SK-N-SH treated with all-trans-retinoic acid at 6 μM for 48 hours (cell line): ENCODE measurements around the gene CNTN4.

Experiments
- ATAC-seq: fragments of 200-7000 bp; cut with Tn5 transposase; 3 replicates; pipeline ENCODE4 v1.9.1; 2020; ENCODE audit warnings: mild to moderate bottlenecking, moderate library complexity
- ARNTL ChIP-seq: fragments of 450-650 bp; formaldehyde crosslinking; IDR thresholded peaks from 2 replicates; pipeline ENCODE4 v1.5.0; 2020; ENCODE audit warnings: low read depth, mild to moderate bottlenecking, moderate library complexity, borderline replicate concordance
- BACH2 ChIP-seq: fragments of 250-450 bp; sonication (Bioruptor Pico); IDR thresholded peaks from 2 replicates; pipeline ENCODE4 v1.9.0; 2021; ENCODE audit warnings: mild to moderate bottlenecking, borderline replicate concordance
- CSDC2 ChIP-seq: fragments of 250-450 bp; sonication (Bioruptor Pico); IDR thresholded peaks from 2 replicates; pipeline ENCODE4 v1.5.0; 2020; ENCODE audit warnings: mild to moderate bottlenecking, moderate library complexity
- ESRRG ChIP-seq: fragments of 250-450 bp; sonication (Bioruptor Pico); IDR thresholded peaks from 2 replicates; pipeline ENCODE4 v1.6.1; 2021; ENCODE audit warnings: mild to moderate bottlenecking
- ISL1 ChIP-seq: fragments of 250-450 bp; sonication (Bioruptor Pico); IDR thresholded peaks from 2 replicates; pipeline ENCODE4 v2.1.2; 2022; ENCODE audit warnings: mild to moderate bottlenecking, moderate library complexity
- OSR1 ChIP-seq: fragments of 250-450 bp; sonication (Bioruptor Pico); IDR thresholded peaks from 2 replicates; pipeline ENCODE4 v1.8.0; 2022; ENCODE audit warnings: moderate library complexity, mild to moderate bottlenecking, inconsistent platforms
- PPARA ChIP-seq: fragments of 250-450 bp; sonication (Bioruptor Pico); IDR thresholded peaks from 2 replicates; pipeline ENCODE4 v1.5.0; 2020; ENCODE audit warnings: mild to moderate bottlenecking, borderline replicate concordance
- RARB ChIP-seq: fragments of 250-450 bp; sonication (Bioruptor Pico); IDR thresholded peaks from 2 replicates; pipeline ENCODE4 v1.8.0; 2021; ENCODE audit warnings: mild to moderate bottlenecking, moderate library complexity
- SNAI2 ChIP-seq: fragments of 250-450 bp; sonication (Bioruptor Pico); IDR thresholded peaks from 2 replicates; pipeline ENCODE4 v1.5.0; 2020; ENCODE audit warnings: mild to moderate bottlenecking, moderate library complexity
- TCF4 ChIP-seq: fragments of 250-450 bp; sonication (Bioruptor Pico); IDR thresholded peaks from 2 replicates; pipeline ENCODE4 v1.8.0; 2021; ENCODE audit warnings: mild to moderate bottlenecking, moderate library complexity, borderline replicate concordance
- TOX ChIP-seq: fragments of 250-450 bp; sonication (Bioruptor Pico); IDR thresholded peaks from 2 replicates; pipeline ENCODE4 v1.8.0; 2021; ENCODE audit warnings: mild to moderate bottlenecking, moderate library complexity, borderline replicate concordance
- ZC3H10 ChIP-seq: fragments of 250-450 bp; sonication (Bioruptor Pico); IDR thresholded peaks from 2 replicates; pipeline ENCODE4 v1.5.1; 2021; ENCODE audit warnings: mild to moderate bottlenecking, moderate library complexity
- ZFP3 ChIP-seq: fragments of 250-450 bp; sonication (Bioruptor Pico); IDR thresholded peaks from 2 replicates; pipeline ENCODE4 v1.5.0; 2020; ENCODE audit warnings: mild to moderate bottlenecking, moderate library complexity
- ZFP30 ChIP-seq: fragments of 450-650 bp; formaldehyde crosslinking; IDR thresholded peaks from 2 replicates; pipeline ENCODE4 v1.5.0; 2022; ENCODE audit warnings: mild to moderate bottlenecking, moderate library complexity
- ZNF8 ChIP-seq: fragments of 450-650 bp; formaldehyde crosslinking; IDR thresholded peaks from 2 replicates; pipeline ENCODE4 v1.5.0; 2020; ENCODE audit warnings: mild to moderate bottlenecking, moderate library complexity
- TF ChIP-seq, protein P1 (sequence below): fragments of 250-450 bp; sonication (Bioruptor Pico); IDR thresholded peaks from 2 replicates; pipeline ENCODE4 v1.8.0; 2020; ENCODE audit warnings: mild to moderate bottlenecking, moderate library complexity, borderline replicate concordance
- TF ChIP-seq, protein P2 (sequence below): fragments of 250-450 bp; sonication (Bioruptor Pico); IDR thresholded peaks from 2 replicates; pipeline ENCODE4 v1.5.0; 2020; ENCODE audit warnings: mild to moderate bottlenecking, moderate library complexity
- TF ChIP-seq, protein P3 (sequence below): fragments of 250-450 bp; sonication (Bioruptor Pico); IDR thresholded peaks from 2 replicates; pipeline ENCODE4 v1.5.1; 2021; ENCODE audit warnings: mild to moderate bottlenecking, moderate library complexity
- TF ChIP-seq, protein P4 (sequence below): fragments of 250-450 bp; sonication (Bioruptor Pico); IDR thresholded peaks from 2 replicates; pipeline ENCODE4 v1.5.1; 2020; ENCODE audit warnings: low read depth, mild to moderate bottlenecking, moderate library complexity

CNTN4 gene

DNA sequence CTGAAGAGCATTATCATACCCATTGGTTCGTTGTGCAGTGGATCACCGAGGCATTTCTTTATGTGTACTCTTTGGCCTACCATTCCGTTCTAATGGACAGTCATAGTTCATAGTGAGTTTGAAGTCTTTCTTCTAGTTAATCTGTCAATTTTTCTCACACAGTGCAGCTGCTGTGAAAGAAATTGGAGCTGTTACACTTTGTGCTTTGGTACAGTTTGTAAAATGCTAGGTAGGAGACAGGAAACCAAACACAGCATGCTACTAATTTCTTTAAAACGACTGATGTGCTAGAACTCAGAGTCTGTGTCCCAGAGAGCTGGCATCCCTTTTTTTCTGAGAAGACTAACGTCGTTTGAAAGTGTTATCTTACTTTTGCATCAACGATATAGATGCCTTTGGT, 218.9 kb downstream of the CNTN4 start:
- ATAC-seq, result no peak
- no peak for TF ChIP-seq ZC3H10 (CRISPR knock-in tag)
- TF ChIP-seq, all 23 proteins: peak for 0

DNA sequence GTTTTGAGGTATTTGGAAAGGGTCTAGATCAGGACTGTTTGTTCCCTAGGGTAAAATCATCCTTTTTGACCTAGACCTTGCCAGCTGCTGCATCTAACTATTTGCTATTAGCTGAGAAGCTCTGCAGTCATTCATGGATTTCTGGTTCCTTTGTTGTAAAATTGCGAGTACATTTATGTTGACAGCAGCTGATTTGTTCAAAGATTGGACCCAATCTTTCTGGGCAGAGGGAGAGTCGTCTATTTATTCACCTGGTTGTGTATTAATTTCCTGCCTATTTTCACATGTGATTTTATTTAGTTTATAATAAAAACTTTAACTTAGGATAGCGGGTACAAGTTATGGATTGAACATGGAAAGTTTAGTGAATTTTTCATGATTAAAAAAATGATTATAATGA, 236.3 kb downstream of the CNTN4 start:
- TF ChIP-seq ZC3H10 (CRISPR knock-in tag) (no peak), PPARA (CRISPR knock-in tag) (no peak), ZFP3 (CRISPR knock-in tag) (no peak), ESRRG (no peak)
- TF ChIP-seq, protein P1, sequence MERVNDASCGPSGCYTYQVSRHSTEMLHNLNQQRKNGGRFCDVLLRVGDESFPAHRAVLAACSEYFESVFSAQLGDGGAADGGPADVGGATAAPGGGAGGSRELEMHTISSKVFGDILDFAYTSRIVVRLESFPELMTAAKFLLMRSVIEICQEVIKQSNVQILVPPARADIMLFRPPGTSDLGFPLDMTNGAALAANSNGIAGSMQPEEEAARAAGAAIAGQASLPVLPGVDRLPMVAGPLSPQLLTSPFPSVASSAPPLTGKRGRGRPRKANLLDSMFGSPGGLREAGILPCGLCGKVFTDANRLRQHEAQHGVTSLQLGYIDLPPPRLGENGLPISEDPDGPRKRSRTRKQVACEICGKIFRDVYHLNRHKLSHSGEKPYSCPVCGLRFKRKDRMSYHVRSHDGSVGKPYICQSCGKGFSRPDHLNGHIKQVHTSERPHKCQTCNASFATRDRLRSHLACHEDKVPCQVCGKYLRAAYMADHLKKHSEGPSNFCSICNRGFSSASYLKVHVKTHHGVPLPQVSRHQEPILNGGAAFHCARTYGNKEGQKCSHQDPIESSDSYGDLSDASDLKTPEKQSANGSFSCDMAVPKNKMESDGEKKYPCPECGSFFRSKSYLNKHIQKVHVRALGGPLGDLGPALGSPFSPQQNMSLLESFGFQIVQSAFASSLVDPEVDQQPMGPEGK (CRISPR knock-in tag), result no peak
- ATAC-seq, result no peak

DNA sequence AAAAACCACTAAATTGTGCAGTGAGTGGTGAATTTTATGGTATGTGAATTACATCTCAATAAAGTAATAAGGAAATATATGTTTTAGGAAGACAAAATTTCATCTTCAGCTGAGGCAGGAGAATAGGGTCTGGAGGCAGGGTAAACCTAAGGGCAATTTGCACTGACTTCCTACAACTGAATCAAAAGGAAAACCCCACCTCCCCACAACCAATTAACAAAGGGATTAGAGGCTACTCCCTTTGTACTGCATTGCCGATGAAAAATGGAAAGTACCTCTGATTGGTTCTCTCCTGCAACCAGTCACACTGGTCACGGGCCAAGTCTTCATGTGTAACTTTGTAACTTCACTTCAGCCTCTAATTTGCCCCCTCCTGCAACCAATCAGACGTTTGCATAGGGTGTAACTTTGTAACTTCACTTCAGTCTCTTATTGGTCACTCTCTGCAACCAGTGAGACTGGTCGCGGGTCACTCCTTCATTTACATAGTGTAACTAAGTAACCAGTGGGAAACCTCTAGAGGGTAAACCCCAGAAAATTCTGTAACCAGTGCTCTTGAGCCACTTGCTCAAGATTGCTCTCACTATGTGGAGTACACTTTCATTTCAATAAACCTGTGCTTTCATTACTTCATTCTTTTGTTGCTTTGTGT, 244.5 kb downstream of the CNTN4 start:
- TF ChIP-seq RARB (CRISPR knock-in tag), result no peak
- no peak for TF ChIP-seq OSR1 (CRISPR knock-in tag)
- TF ChIP-seq ZFP30, result no peak
- no peak for TF ChIP-seq ZNF8 (CRISPR knock-in tag)
- TF ChIP-seq ESRRG, result no peak
- TF ChIP-seq BACH2 (CRISPR knock-in tag), result no peak
- TF ChIP-seq TOX, result no peak
- TF ChIP-seq CSDC2 (CRISPR knock-in tag), result no peak
- no peak for TF ChIP-seq ISL1 (CRISPR knock-in tag)
- TF ChIP-seq, protein P2, sequence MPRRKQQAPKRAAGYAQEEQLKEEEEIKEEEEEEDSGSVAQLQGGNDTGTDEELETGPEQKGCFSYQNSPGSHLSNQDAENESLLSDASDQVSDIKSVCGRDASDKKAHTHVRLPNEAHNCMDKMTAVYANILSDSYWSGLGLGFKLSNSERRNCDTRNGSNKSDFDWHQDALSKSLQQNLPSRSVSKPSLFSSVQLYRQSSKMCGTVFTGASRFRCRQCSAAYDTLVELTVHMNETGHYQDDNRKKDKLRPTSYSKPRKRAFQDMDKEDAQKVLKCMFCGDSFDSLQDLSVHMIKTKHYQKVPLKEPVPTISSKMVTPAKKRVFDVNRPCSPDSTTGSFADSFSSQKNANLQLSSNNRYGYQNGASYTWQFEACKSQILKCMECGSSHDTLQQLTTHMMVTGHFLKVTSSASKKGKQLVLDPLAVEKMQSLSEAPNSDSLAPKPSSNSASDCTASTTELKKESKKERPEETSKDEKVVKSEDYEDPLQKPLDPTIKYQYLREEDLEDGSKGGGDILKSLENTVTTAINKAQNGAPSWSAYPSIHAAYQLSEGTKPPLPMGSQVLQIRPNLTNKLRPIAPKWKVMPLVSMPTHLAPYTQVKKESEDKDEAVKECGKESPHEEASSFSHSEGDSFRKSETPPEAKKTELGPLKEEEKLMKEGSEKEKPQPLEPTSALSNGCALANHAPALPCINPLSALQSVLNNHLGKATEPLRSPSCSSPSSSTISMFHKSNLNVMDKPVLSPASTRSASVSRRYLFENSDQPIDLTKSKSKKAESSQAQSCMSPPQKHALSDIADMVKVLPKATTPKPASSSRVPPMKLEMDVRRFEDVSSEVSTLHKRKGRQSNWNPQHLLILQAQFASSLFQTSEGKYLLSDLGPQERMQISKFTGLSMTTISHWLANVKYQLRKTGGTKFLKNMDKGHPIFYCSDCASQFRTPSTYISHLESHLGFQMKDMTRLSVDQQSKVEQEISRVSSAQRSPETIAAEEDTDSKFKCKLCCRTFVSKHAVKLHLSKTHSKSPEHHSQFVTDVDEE (CRISPR knock-in tag), result no peak
- TF ChIP-seq, protein P1 (CRISPR knock-in tag), result no peak
- TF ChIP-seq, protein P3, sequence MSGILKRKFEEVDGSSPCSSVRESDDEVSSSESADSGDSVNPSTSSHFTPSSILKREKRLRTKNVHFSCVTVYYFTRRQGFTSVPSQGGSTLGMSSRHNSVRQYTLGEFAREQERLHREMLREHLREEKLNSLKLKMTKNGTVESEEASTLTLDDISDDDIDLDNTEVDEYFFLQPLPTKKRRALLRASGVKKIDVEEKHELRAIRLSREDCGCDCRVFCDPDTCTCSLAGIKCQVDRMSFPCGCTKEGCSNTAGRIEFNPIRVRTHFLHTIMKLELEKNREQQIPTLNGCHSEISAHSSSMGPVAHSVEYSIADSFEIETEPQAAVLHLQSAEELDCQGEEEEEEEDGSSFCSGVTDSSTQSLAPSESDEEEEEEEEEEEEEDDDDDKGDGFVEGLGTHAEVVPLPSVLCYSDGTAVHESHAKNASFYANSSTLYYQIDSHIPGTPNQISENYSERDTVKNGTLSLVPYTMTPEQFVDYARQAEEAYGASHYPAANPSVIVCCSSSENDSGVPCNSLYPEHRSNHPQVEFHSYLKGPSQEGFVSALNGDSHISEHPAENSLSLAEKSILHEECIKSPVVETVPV, result no peak
- no peak for TF ChIP-seq PPARA (CRISPR knock-in tag)
- no peak for TF ChIP-seq ZC3H10 (CRISPR knock-in tag)
- no peak for TF ChIP-seq TCF4 (CRISPR knock-in tag)
- no peak for TF ChIP-seq SNAI2
- ATAC-seq, result no peak

DNA sequence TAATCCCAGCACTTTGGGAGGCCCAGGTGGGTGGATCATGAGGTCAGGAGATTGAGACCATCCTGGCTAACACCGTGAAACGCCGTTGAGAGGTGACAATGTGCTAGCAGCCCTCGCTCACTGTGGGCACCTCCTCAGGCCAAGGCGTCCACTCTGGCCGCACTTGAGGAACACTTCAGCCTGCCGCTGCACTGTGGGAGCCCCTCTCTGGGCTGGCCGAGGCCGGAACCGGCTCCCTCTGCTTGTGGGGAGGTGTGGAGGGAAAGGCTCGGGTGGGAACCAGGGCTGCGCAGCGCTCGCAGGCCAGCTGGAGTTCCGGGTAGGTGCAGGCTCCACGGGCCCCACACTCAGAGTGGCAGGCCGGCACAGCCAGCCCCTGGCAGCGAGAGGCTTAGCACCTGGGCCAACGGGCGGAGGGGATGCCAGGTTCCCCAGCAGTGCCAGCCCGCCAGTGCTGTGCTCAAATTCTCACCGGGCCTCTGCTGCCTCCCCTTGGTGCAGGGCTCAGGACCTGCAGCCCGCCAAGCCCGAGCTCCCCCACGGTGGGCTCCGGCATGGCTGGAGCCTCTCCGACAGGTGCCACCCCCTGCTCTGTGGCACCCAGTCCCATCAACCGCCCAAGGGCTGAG, 253.6 kb downstream of the CNTN4 start:
- ATAC-seq, result no peak
- no peak for TF ChIP-seq ZNF8 (CRISPR knock-in tag)
- no peak for TF ChIP-seq ISL1 (CRISPR knock-in tag)
- no peak for TF ChIP-seq TOX
- no peak for TF ChIP-seq OSR1 (CRISPR knock-in tag)
- TF ChIP-seq ESRRG, result no peak
- no peak for TF ChIP-seq TCF4 (CRISPR knock-in tag)
- TF ChIP-seq, protein P4, sequence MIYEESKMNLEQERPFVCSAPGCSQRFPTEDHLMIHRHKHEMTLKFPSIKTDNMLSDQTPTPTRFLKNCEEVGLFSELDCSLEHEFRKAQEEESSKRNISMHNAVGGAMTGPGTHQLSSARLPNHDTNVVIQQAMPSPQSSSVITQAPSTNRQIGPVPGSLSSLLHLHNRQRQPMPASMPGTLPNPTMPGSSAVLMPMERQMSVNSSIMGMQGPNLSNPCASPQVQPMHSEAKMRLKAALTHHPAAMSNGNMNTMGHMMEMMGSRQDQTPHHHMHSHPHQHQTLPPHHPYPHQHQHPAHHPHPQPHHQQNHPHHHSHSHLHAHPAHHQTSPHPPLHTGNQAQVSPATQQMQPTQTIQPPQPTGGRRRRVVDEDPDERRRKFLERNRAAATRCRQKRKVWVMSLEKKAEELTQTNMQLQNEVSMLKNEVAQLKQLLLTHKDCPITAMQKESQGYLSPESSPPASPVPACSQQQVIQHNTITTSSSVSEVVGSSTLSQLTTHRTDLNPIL (CRISPR knock-in tag), result no peak
- TF ChIP-seq RARB (CRISPR knock-in tag), result no peak
- TF ChIP-seq, protein P3, result no peak
- TF ChIP-seq ARNTL, result no peak
- no peak for TF ChIP-seq ZFP3 (CRISPR knock-in tag)
- TF ChIP-seq, protein P2 (CRISPR knock-in tag), result no peak
- TF ChIP-seq CSDC2 (CRISPR knock-in tag), result no peak
